Fibroblast of peridontal ligament (primary cell): ENCODE results near the gene PIAS3.

ENCODE experiments used
- DNase-seq: peaks from one replicate; pipeline ENCODE4 v3.0.0-alpha.2; 2010; ENCODE audit errors: extremely low read depth

Gene PIAS3

DNA sequence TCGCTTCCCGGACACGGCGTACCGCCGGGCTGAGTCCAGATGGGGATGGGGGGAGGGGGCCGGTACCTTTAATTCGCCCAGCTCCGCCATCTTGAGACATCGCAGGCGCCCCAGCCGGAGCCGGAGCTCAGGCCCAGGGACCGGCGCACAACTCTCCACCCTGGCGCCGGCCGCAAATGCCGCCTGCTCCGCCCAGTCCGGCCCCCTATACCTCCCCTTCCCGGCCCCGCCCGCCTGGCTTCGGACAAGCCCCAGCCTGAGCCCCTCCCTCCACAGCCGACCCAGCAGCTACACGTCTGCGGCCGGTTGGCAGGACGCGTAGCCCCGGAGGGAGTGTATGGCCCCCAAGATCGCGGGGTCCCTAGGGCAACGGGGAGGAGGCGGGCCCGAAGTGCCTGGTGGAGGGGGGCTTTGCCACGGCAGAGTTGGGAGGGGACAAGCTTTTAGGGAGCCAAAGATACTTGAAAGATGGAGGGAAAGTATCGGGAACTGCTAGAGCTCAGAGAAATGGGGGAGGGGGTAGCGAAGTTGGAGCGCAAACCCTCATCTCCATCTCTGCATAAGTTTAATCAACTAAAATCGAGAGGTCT is at the start of gene PIAS3:
TSS of gene PIAS3 (minus strand) at position 181 of the 590 bp plus-strand sequence. CDS start at position 90, 91 bp downstream.
- peak; percentile 87 for DNase-seq

- DNase-seq, result peak; percentile 86
Observed at GRCh38 chr1:145908653-145909052, 49.8 kb upstream of the PIAS3 start.

DNA sequence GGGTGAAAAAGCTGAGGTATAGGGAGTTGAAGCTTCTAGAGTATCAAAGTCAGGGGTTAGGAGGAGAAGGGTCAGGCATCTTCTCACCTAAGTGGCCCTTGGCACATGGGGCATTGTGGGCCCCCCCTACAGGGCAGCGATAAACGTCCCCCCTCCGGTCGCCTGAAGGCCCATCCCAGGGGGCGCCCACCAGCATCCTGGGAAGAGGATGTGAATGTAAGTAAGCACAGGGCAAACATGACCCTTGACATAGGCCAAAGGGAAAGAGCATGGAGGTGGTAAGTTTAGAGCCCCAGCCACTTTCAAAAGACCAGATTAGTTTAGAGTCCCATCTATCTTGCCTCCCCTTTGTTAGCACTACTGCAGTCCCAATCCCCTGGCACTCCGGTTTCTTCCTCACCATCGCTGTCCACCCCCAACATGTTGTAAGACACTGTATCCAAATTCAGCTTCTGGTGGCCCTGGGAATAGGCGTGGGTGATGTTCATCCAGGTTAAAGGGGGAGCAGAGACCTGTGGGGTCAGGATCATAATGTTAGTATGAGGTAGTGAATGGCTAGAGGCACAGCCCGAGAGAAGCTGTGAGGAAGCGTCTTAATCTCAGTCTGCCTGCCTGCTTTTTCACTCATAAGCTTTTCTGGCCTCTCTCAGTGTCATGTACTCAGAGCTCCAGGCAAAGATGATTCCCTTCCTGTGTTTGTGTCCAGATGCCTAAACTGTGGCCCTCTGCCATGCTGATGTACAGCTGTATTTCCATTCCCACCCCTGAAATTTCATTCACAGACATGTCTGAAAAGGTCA is 48.3 kb upstream of the PIAS3 start:
- no peak for DNase-seq

GRCh38 chr1:145901312-145902021 is 42.6 kb upstream of the PIAS3 start:
- DNase-seq, result no peak

- DNase-seq, result no peak
Observed at GRCh38 chr1:145898756-145899155, 39.9 kb upstream of the PIAS3 start.

- no peak for DNase-seq
Observed at GRCh38 chr1:145897969-145898368, 39.1 kb upstream of the PIAS3 start.

DNA sequence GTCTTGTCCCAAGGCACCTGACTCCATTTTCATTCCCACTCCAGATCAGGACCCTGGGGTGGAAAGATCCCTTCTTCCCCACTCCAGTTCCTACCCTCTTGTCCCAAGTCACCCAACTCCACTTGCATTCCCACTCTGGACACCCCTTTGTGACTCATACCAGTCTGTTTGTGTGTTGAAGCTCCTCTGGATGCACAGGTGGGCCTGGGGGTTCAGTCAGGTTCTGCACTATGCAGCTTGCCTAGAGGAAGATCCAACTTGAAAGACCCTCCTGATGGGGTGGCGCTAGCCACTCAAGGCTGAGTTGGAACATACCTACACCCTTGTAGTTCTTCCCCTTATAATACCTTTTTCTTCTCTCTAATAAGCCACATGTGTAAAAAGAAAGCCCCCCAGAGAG is 36.6 kb upstream of the PIAS3 start:
- DNase-seq, result no peak

GRCh38 chr1:145893306-145894055 is 34.6 kb upstream of the PIAS3 start:
- DNase-seq, result no peak

- peak; percentile 67 for DNase-seq
Observed at GRCh38 chr1:145892486-145893087, 33.7 kb upstream of the PIAS3 start.

DNA sequence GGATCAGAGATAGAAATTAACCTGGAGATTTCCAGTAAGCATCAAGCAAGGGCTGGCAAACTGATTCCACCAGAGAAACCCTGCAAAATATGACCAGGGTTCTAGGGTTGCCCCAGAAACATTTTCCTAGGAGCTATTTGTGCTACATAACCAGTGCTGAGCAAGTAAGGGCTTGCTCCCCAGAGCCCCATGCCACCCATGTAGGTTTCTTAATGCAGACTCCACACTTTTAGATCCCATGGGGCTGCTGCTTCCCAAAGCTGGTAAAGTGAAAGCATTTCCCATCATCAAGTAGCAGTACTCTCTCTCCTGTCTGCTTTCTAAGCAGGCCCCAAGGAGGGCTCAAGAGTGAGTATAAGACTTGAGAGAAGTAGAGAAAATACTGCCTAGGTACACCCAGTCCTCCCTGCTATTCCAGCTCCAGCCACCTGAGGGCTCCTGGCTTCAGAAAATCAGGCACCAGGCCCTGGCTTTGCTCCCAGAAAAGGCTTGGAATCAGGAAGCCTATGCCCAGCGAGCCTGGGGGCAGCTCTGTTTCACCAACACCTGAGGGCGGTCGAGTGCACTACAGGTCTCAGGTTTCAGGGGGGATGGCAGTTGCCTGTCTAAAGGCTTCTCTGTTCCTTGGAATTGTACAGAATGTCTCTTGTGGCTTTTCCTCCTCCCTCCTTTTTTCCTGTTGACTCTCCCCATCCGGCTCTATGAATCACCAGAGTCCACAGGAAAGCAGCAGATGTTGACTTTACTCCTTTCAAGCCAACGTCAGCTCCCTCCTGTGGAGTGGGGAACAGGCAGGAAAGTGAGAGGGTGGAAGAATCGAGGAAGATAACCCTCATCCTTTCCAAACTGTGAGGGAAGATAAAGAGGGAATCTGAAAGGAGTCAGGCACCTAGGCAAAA is 33.0 kb upstream of the PIAS3 start:
- peak; percentile 96 for DNase-seq

GRCh38 chr1:145891143-145891542 is 32.3 kb upstream of the PIAS3 start:
- DNase-seq, result no peak

GRCh38 chr1:145889722-145890121 is 30.8 kb upstream of the PIAS3 start:
- DNase-seq, result no peak

GRCh38 chr1:145887631-145888030 is 28.8 kb upstream of the PIAS3 start:
- DNase-seq, result no peak

GRCh38 chr1:145886816-145887215 is 27.9 kb upstream of the PIAS3 start:
- no peak for DNase-seq

- no peak for DNase-seq
Observed at GRCh38 chr1:145886390-145886789, 27.5 kb upstream of the PIAS3 start.

DNA sequence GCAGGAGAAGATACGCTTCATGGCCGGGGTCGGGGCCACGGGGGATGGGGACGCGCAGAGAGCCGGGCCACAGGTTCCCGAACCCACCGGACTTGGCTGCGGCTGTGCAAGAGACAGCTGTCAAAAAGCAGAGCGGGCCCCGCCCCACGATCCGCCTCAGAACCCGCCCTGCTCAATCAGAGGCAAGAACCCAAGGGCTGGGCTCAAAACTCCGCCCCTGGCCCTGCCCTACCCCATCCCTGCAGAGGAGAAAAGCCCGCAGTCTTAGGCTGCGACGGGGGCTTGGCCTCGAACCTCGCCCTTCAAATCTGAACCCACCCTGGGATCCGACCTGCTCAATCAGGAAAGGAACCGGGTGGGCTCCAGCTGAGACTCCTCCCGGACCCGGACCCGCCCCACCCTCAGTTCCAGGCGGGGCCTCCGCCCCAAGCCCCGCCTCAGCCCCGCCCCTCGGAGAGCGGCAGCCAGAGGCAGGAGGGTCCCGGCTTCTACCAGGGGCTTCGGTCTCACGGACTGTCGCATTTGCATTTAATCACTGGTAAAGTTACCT is 26.9 kb upstream of the PIAS3 start, which contains the start of gene ANKRD35:
TSS of gene ANKRD35 (minus strand) at position 129 of the 550 bp plus-strand sequence. CDS start at position 21, 108 bp downstream.
- DNase-seq, result peak; percentile 32

GRCh38 chr1:145884675-145885074 is 25.8 kb upstream of the PIAS3 start:
- DNase-seq, result peak; percentile 57

GRCh38 chr1:145879775-145880174 is 20.9 kb upstream of the PIAS3 start:
- DNase-seq, result no peak

DNA sequence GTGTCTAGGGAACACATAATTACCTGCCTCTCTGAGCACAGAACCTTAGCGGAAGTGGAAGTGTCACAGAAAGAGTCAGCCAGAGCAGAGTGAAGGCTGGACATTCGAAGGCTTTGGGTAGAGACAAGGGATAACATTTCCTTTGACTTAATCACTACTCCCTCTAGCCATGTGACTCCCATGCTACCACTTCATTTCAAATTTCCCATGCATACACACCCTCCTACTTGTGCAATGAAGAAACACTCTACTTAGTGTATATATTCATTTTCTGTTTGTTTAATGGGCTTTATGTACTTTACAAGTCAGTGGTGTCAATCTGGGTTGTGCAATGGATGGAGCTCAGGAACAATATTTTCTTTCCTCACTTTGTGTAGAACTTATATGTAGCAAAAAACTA is 19.8 kb upstream of the PIAS3 start:
- DNase-seq, result no peak

DNA sequence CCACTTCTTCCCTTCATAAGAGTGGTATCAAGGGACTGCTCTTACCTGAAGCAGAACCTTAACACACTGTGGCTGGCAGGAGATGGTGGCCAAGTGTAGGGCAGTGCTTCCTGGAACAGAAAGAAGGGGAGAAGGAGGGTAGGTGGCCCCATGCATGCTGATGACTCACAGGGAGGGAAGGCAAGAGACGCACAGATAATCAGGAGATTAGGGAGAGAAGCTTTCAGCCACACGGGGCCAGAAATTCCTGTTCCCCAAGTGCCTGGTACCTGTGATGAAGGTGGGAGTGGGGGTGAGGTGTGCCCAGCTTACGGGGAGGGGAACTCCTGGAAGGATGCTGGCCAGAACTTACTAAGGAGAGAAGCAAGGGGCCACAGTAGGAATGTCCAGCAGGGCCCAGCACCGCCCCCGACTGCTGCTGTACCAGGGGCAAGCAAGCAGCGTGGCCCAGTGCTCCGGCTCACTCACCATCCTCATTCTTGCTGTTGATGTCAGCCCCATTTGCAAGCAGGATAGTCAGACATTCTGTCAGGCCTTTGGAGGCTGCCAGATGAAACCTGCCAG is 19.1 kb upstream of the PIAS3 start:
- no peak for DNase-seq
